CD4-positive, alpha-beta T cell (primary cell): ENCODE data around the gene SLC8A2. TPM values are rescaled to one million over a fixed set of nuclear protein-coding genes. Genes with fewer than 3 reads are reported as not detected.

ENCODE experiments used
- ATAC-seq: fragments of 200-7000 bp; cut with Tn5 transposase; one replicate; pipeline ENCODE4 v1.10.0; 2022; ENCODE audit warnings: mild to moderate bottlenecking; ENCODE audit not compliant: poor library complexity
- CTCF ChIA-PET: fragments of 350-600 bp; sonication (Branson Sonifier 250); formaldehyde crosslinking; loops from one replicate; lab custom pipeline; 2021; ENCODE audit warnings: antibody characterized with exemption, inconsistent platforms; lab: Charles Lee
- POLR2A ChIA-PET: fragments of 350-600 bp; sonication (Branson Sonifier 250); formaldehyde crosslinking; loops from one replicate; lab custom pipeline; 2021; ENCODE audit warnings: antibody characterized with exemption, inconsistent platforms; lab: Charles Lee
- DNase-seq, 14 experiments: peaks; one replicate each; pipeline ENCODE4 v3.0.0-alpha.2; 2013 to 2020; ENCODE audit warnings: mixed read lengths in 2 of 14
- H3K27ac ChIP-seq, 2 donors: one replicate each; pipeline versions ENCODE4 v1.5.1 to v1.7.0; 2013; ENCODE audit warnings: low read length in 2 of 2, low read depth in 1 of 2, mild to moderate bottlenecking in 1 of 2
- H3K27me3 ChIP-seq, 2 experiments: 1 replicate in 1 of 2; 2 replicates in 1 of 2; pipeline versions ENCODE4 v1.6.1 to v1.7.0; 2013; ENCODE audit warnings: low read length in 2 of 2, control low read depth in 1 of 2, mild to moderate bottlenecking in 1 of 2, moderate library complexity in 1 of 2; ENCODE audit not compliant: insufficient read depth in 2 of 2, control insufficient read depth in 1 of 2
- H3K36me3 ChIP-seq: one replicate; pipeline ENCODE4 v1.6.1; 2013; ENCODE audit warnings: low read length, control low read depth; ENCODE audit not compliant: insufficient read depth
- H3K4me1 ChIP-seq: one replicate; pipeline ENCODE4 v1.6.1; 2013; ENCODE audit warnings: low read length, control low read depth; ENCODE audit not compliant: insufficient read depth
- H3K4me3 ChIP-seq: one replicate; pipeline ENCODE4 v1.5.1; 2013; ENCODE audit warnings: mild to moderate bottlenecking, low read length, moderate library complexity
- H3K9me3 ChIP-seq, 2 experiments: 1 replicate in 1 of 2; 2 replicates in 1 of 2; pipeline versions ENCODE4 v1.6.1 to v1.7.0; 2013; ENCODE audit warnings: low read length in 2 of 2, mild to moderate bottlenecking in 2 of 2, control low read depth in 1 of 2, moderate library complexity in 1 of 2; ENCODE audit not compliant: control insufficient read depth in 1 of 2, insufficient read depth in 1 of 2
- H3K27ac Mint-ChIP-seq: one replicate; pipeline ENCODE4 v1.8.0; 2020; ENCODE audit warnings: mixed read lengths
- H3K27me3 Mint-ChIP-seq: one replicate; pipeline ENCODE4 v1.8.0; 2021; ENCODE audit warnings: mixed read lengths
- H3K36me3 Mint-ChIP-seq: one replicate; pipeline ENCODE4 v1.8.0; 2021; ENCODE audit warnings: low read depth, mixed read lengths
- H3K4me1 Mint-ChIP-seq: one replicate; pipeline ENCODE4 v1.8.0; 2021; ENCODE audit warnings: low read depth, mixed read lengths
- H3K4me3 Mint-ChIP-seq: one replicate; pipeline ENCODE4 v1.8.0; 2020; ENCODE audit warnings: mild to moderate bottlenecking, mixed read lengths
- H3K9me3 Mint-ChIP-seq: one replicate; pipeline ENCODE4 v1.8.0; 2020; ENCODE audit warnings: mixed read lengths
- intact Hi-C, 2 experiments: fragments of 100-400 bp; cut with DNase I in 1 of 2; cut with micrococcal nuclease in 1 of 2; formaldehyde crosslinking; loops; one replicate each; pipeline versions ENCODE4 v1.15.1 to v1.9.0; 2023 to 2025; cut with DNase I, micrococcal nuclease
- total RNA-seq, 174 experiments: library from RNA in 2 of 174; stranded (reverse) in 2 of 174; gene quantifications; one replicate each; pipeline ENCODE4 v1.2.3 and lab custom pipeline; 2021 to 2026
- TF ChIP-seq, protein P1 (sequence below): fragments of 200-600 bp; IDR thresholded peaks from one replicate; pipeline ENCODE4 v1.8.0; 2022; ENCODE audit warnings: antibody characterized with exemption, mild to moderate bottlenecking

SLC8A2 gene
- total RNA-seq, 2 experiments from 2014 or later, result not detected

DNA sequence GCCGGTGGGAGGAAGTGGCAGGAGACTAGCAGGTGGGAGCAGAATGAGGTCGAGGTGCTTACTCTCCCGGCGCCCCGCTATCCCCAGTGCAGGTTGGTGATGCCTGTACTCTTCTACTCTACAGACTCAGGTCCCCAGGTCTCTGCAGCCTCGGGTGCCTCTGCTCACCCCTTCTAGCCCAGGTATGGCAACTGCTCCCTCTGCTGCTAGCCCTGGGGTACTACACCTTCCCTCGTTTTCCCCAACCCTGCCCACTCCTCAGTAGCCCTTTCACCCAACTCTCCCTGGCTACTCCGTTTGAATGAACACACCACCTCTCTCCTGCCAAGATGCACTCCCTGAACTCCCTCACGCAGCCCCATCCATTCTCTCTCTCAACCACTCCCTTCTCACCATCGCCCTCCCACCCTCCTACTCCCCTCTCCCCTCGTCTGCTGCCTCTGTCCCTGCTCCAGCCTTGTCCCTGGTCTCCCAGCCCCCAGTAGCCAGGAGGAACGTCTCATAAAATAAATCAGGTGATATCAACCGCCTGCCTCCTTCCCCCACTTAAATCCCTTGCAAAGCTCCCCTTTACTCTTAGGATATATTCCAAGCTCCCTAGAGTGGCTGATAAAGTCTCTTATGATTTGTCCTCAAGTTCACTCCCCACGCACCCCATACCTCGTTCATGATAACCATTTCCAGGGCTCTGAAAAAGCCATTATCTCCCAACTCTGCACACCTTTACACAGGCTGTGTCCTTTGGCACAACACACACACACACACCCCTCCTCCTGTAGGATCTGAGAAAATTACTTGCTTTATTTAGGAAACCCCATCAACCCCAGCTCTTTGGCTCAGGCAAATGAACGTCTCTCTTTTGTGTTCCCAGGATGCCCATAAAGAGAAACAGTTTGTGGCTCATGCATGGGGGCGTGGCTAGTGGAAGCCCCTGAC lies 44.2 kb downstream of the SLC8A2 start:
- Histone ChIP-seq H3K4me3 (peak overlapping the region; percentile 29), H3K9me3 (peaks cover 0 to 8% of the 10 kb centered on the region in 2 experiments), H3K36me3 (no peaks in the 10 kb centered on the region), H3K4me1 (peaks cover 40% of the 10 kb centered on the region), H3K27ac (no peak overlapping the region), H3K27me3 (peaks cover 44 to 51% of the 10 kb centered on the region in 2 experiments)
- intact Hi-C loops, result loop anchor here (1.0 to 5.0 kb wide), 3 partner anchors 80 to 279 kb away; partner anchors contain the start of gene DHX34 (in 1 of the 2)
- POLR2A ChIA-PET, result interaction anchor here (0.6 to 1.8 kb wide), 4 partner anchors 9 to 279 kb away, joined by 3 to 7 read pairs (median 4); no protein-coding TSS in a partner anchor
- Mint-ChIP-seq H3K27me3 (peaks cover 58% of the 10 kb centered on the region), H3K4me3 (peak overlapping the region; percentile 47), H3K36me3 (no peaks in the 10 kb centered on the region), H3K27ac (no peak overlapping the region), H3K9me3 (no peaks in the 10 kb centered on the region), H3K4me1 (peaks cover 15% of the 10 kb centered on the region)
- ATAC-seq (peak; percentile 55), DNase-seq (peak; percentile 50 to 83 (median 60))
- CTCF ChIA-PET, result interaction anchor here (0.6 to 1.9 kb wide), 8 partner anchors 9 to 290 kb away, joined by 3 to 16 read pairs (median 4); partner anchors contain the start of genes DHX34, KPTN and NAPA
- TF ChIP-seq, protein P1, sequence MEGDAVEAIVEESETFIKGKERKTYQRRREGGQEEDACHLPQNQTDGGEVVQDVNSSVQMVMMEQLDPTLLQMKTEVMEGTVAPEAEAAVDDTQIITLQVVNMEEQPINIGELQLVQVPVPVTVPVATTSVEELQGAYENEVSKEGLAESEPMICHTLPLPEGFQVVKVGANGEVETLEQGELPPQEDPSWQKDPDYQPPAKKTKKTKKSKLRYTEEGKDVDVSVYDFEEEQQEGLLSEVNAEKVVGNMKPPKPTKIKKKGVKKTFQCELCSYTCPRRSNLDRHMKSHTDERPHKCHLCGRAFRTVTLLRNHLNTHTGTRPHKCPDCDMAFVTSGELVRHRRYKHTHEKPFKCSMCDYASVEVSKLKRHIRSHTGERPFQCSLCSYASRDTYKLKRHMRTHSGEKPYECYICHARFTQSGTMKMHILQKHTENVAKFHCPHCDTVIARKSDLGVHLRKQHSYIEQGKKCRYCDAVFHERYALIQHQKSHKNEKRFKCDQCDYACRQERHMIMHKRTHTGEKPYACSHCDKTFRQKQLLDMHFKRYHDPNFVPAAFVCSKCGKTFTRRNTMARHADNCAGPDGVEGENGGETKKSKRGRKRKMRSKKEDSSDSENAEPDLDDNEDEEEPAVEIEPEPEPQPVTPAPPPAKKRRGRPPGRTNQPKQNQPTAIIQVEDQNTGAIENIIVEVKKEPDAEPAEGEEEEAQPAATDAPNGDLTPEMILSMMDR, result peak; percentile 89

DNA sequence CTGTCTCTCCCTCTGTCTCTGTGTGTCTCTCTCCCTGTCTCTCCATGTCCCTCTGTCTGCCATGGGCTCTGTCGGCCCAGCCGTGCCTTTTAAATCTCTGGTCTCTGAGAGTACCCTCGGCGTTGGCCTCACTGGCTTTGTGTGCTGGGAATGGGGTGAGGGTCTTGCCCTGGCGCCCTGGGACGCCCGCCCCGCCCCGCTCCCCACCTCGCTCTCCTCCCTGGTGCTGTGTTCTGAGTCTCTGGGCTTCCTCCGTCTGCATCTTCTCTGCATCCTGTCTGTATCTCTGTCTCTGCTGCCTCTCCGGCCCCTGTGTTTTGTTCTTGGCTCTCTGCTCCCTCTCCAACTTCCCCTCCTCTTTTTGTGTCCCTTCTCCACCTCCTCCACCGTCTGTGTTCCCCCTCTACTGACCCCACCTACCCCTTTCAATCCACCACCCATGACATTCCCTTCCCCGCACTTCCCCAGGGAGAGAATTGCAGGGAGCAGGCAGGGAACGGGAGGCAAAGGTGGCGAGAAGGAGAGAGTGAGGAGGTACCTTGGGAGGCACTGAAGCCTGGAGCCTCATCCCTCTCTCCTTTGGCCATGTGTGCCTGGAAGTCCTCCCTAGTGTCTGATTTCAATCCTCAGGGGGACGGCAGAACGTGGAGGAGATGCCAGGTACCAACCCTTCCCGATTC lies 48.4 kb downstream of the SLC8A2 start:
- H3K36me3 ChIP-seq, result no peaks in the 10 kb centered on the region
- H3K4me3 ChIP-seq, result no peak overlapping the region
- H3K9me3 ChIP-seq, result peaks cover 0 to 29% of the 10 kb centered on the region in 2 experiments
- no peaks in the 10 kb centered on the region for H3K9me3 Mint-ChIP-seq
- intact Hi-C loops, result no loop called here
- peaks cover 46% of the 10 kb centered on the region for H3K4me1 ChIP-seq
- DNase-seq (peak in 1 of 14 experiments; percentile 13), ATAC-seq (no peak)
- peaks cover 69% of the 10 kb centered on the region for H3K27me3 Mint-ChIP-seq
- POLR2A ChIA-PET, result no interaction called here
- TF ChIP-seq, protein P1, result no peak
- H3K27ac ChIP-seq, result no peak overlapping the region
- peaks cover 61 to 69% of the 10 kb centered on the region in 2 experiments for H3K27me3 ChIP-seq
- no peak overlapping the region for H3K4me3 Mint-ChIP-seq
- no peaks in the 10 kb centered on the region for H3K36me3 Mint-ChIP-seq
- H3K4me1 Mint-ChIP-seq, result peaks cover 30% of the 10 kb centered on the region
- no peak overlapping the region for H3K27ac Mint-ChIP-seq
- CTCF ChIA-PET, result no interaction called here

DNA sequence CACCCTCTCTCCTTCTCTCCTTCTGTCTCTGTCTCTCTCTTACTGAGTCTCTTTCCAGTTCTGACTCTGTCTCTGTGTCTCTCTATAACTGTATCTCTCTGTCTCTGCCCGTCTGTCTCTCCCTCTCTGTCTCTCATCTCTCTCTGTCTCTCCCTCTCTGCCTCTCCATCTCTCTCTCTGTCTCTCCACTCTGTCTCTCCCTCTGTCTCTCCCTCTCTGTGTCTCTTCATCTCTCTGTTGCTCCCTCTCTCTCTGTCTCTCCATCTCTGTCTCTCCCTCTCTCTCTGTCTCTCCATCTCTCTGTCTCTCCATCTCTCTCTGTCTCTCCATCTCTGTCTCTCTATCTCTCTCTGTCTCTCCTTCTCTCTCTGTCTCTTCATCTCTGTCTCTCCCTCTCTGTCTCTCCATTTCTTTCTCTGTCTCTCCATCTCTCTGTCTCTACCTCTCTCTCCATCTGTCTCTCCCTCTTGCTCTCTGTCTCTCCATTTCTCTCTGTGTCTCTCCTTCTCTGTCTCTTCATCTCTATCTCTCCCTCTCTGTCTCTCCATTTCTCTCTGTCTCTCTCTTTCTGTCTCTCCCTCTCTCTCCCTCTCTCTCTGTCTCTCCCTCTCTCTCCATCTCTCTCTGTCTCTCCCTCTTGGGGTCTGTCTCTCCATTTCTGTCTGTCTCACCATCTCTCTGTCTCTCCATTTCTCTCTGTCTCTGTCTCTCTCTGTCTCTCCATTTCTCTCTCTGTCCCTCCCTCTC lies 49.1 kb downstream of the SLC8A2 start:
- no peak overlapping the region for H3K4me3 ChIP-seq
- POLR2A ChIA-PET, result no interaction called here
- peaks cover 0 to 29% of the 10 kb centered on the region in 2 experiments for H3K9me3 ChIP-seq
- DNase-seq (no peak), ATAC-seq (no peak)
- TF ChIP-seq, protein P1, result no peak
- H3K4me3 Mint-ChIP-seq, result no peak overlapping the region
- no peaks in the 10 kb centered on the region for H3K9me3 Mint-ChIP-seq
- no peaks in the 10 kb centered on the region for H3K36me3 Mint-ChIP-seq
- no peaks in the 10 kb centered on the region for H3K36me3 ChIP-seq
- H3K4me1 Mint-ChIP-seq, result peaks cover 38% of the 10 kb centered on the region
- H3K27ac Mint-ChIP-seq, result no peak overlapping the region
- peaks cover 46% of the 10 kb centered on the region for H3K4me1 ChIP-seq
- H3K27me3 ChIP-seq, result peaks cover 68 to 77% of the 10 kb centered on the region in 2 experiments
- peaks cover 76% of the 10 kb centered on the region for H3K27me3 Mint-ChIP-seq
- intact Hi-C loops, result no loop called here
- H3K27ac ChIP-seq, result no peak overlapping the region
- CTCF ChIA-PET, result no interaction called here
